GM18517 (cell line): ENCODE results near the gene PPFIA3.
"Not testable (repeated sequence)": the region's sequence is repeated elsewhere in the genome, so short reads cannot be mapped to it uniquely, and the experiment has no call there.

Experiments used
- ATAC-seq: cut with Tn5 transposase; IDR thresholded peaks from one replicate; pipeline ENCODE4 v1.9.1; 2021; ENCODE audit warnings: mild to moderate bottlenecking, moderate library complexity; ENCODE audit not compliant: unreplicated experiment

Gene PPFIA3

GRCh38 chr19:49119411-49120324 lies at the start of gene PPFIA3:
Gene PPFIA3 (plus strand): TSS chr19:49119544. CDS start chr19:49127874, 8,330 bp downstream.
- ATAC-seq = no peak

GRCh38 chr19:49070416-49070815 lies 48.9 kb upstream of the PPFIA3 start:
- ATAC-seq = no peak

- ATAC-seq = no peak
Measured at GRCh38 chr19:49071860-49072547, 47.3 kb upstream of the PPFIA3 start.

GRCh38 chr19:49073514-49074378 lies 45.6 kb upstream of the PPFIA3 start:
- no peak for ATAC-seq

- ATAC-seq = not testable (repeated sequence)
Measured at GRCh38 chr19:49074869-49075268, 44.5 kb upstream of the PPFIA3 start.

GRCh38 chr19:49080392-49080791 lies 39.0 kb upstream of the PPFIA3 start:
- ATAC-seq = no peak

- no peak for ATAC-seq
Measured at GRCh38 chr19:49081273-49081672, 38.1 kb upstream of the PPFIA3 start.

- no peak for ATAC-seq
Measured at GRCh38 chr19:49084206-49085019, 34.9 kb upstream of the PPFIA3 start.

GRCh38 chr19:49085020-49085867 lies 34.1 kb upstream of the PPFIA3 start, which contains the start of gene SNRNP70:
Gene SNRNP70 (plus strand): TSS chr19:49085451. CDS start chr19:49086415, 964 bp downstream.
- peak; percentile 77 for ATAC-seq

- ATAC-seq = no peak
Measured at GRCh38 chr19:49085868-49086232, 33.5 kb upstream of the PPFIA3 start.

GRCh38 chr19:49086296-49086695 lies 33.0 kb upstream of the PPFIA3 start:
- ATAC-seq = no peak

GRCh38 chr19:49091391-49092038 lies 27.8 kb upstream of the PPFIA3 start:
- no peak for ATAC-seq

GRCh38 chr19:49092686-49093085 lies 26.7 kb upstream of the PPFIA3 start:
- ATAC-seq = no peak

- ATAC-seq = no peak
Measured at GRCh38 chr19:49094505-49095482, 24.6 kb upstream of the PPFIA3 start.

GRCh38 chr19:49097453-49098288 lies 21.7 kb upstream of the PPFIA3 start:
- ATAC-seq = no peak

- no peak for ATAC-seq
Measured at GRCh38 chr19:49098795-49099194, 20.5 kb upstream of the PPFIA3 start.

GRCh38 chr19:49101160-49101559 lies 18.2 kb upstream of the PPFIA3 start:
- ATAC-seq = no peak
